Parathyroid adenoma (tissue), 2 donors: ENCODE results near the gene PHF13.

Experiments used
- H2AFZ ChIP-seq: fragments of 300-600 bp; sonication (generic); one replicate; pipeline ENCODE4 v1.7.0; 2017; ENCODE audit warnings: antibody characterized with exemption, mild to moderate bottlenecking
- H3K27ac ChIP-seq: fragments of 300-600 bp; sonication (generic); one replicate; pipeline ENCODE4 v1.7.0; 2017
- H3K27me3 ChIP-seq: fragments of 300-600 bp; sonication (generic); one replicate; pipeline ENCODE4 v1.7.0; 2017; ENCODE audit warnings: low read length; ENCODE audit not compliant: control insufficient read depth, insufficient read depth
- H3K36me3 ChIP-seq: fragments of 300-600 bp; sonication (generic); one replicate; pipeline ENCODE4 v1.7.0; 2017; ENCODE audit warnings: low read length; ENCODE audit not compliant: control insufficient read depth, insufficient read depth
- H3K4me1 ChIP-seq: fragments of 300-600 bp; sonication (generic); one replicate; pipeline ENCODE4 v1.7.0; 2017; ENCODE audit warnings: control low read depth
- H3K4me2 ChIP-seq: fragments of 300-600 bp; sonication (generic); one replicate; pipeline ENCODE4 v1.7.0; 2017; ENCODE audit warnings: low read length
- H3K4me3 ChIP-seq: fragments of 300-600 bp; sonication (generic); one replicate; pipeline ENCODE4 v1.7.0; 2017; ENCODE audit warnings: low read depth, low read length
- H3K79me2 ChIP-seq: fragments of 300-600 bp; sonication (generic); one replicate; pipeline ENCODE4 v1.7.0; 2017; ENCODE audit warnings: control low read depth
- H3K9ac ChIP-seq: fragments of 300-600 bp; sonication (generic); one replicate; pipeline ENCODE4 v1.7.0; 2017; ENCODE audit warnings: mild to moderate bottlenecking
- H3K9me3 ChIP-seq: fragments of 300-600 bp; sonication (generic); one replicate; pipeline ENCODE4 v1.7.0; 2017; ENCODE audit warnings: low read length; ENCODE audit not compliant: control insufficient read depth
- CTCF ChIP-seq: fragments of 300-600 bp; sonication (generic); IDR thresholded peaks from one replicate; pipeline ENCODE4 v1.7.0; 2017; ENCODE audit warnings: antibody characterized with exemption, mild to moderate bottlenecking
- donor health status: primary hyperparathyroidism.

PHF13 gene

GRCh38 chr1:6628971-6629479 lies 15.5 kb downstream of the PHF13 start:
- TF ChIP-seq CTCF = no peak
- Histone ChIP-seq H3K9ac (no peak overlapping the region), H3K4me2 (no peak overlapping the region), H3K27ac (no peak overlapping the region), H3K4me1 (peaks cover 6% of the 10 kb centered on the region), H3K27me3 (no peaks in the 10 kb centered on the region), H3K36me3 (no peaks in the 10 kb centered on the region), H2AFZ (no peak overlapping the region), H3K79me2 (peaks cover 20% of the 10 kb centered on the region), H3K4me3 (no peak overlapping the region), H3K9me3 (no peaks in the 10 kb centered on the region)

GRCh38 chr1:6630027-6630426 lies 16.5 kb downstream of the PHF13 start:
- H3K79me2 ChIP-seq = peaks cover 20% of the 10 kb centered on the region
- H3K4me2 ChIP-seq = no peak overlapping the region
- no peaks in the 10 kb centered on the region for H3K36me3 ChIP-seq
- no peaks in the 10 kb centered on the region for H3K27me3 ChIP-seq
- TF ChIP-seq CTCF = no peak
- H2AFZ ChIP-seq = no peak overlapping the region
- no peak overlapping the region for H3K9ac ChIP-seq
- H3K4me1 ChIP-seq = no peaks in the 10 kb centered on the region
- H3K9me3 ChIP-seq = no peaks in the 10 kb centered on the region
- no peak overlapping the region for H3K27ac ChIP-seq
- H3K4me3 ChIP-seq = no peak overlapping the region

DNA sequence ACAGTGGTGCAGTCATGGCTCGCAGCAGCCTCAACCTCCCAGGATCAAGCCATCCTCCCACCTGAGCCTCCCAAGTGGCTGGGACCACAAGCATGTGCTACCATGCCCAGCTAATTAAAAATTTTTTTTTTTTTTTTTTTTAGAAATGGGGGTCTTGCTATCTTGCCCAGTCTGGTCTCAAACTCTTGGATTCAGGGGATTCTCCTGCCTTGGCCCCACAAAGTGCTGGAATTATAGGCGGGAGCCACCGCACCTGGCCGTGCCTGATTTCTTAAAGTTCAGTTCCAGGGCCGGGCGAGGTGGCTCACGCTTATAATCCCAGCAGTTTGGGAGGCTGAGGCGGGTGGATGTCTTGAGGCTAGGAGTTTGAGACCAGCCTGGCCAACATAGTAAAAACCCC lies 17.5 kb downstream of the PHF13 start:
- Histone ChIP-seq H3K4me3 (no peak overlapping the region), H3K36me3 (no peaks in the 10 kb centered on the region), H3K27me3 (no peaks in the 10 kb centered on the region), H3K27ac (no peak overlapping the region), H2AFZ (no peak overlapping the region), H3K9ac (no peak overlapping the region), H3K4me2 (no peak overlapping the region), H3K79me2 (peaks cover 20% of the 10 kb centered on the region), H3K9me3 (no peaks in the 10 kb centered on the region), H3K4me1 (no peaks in the 10 kb centered on the region)
- TF ChIP-seq CTCF = no peak

GRCh38 chr1:6632588-6633514 lies 19.3 kb downstream of the PHF13 start:
- peaks cover 2% of the 10 kb centered on the region for H3K79me2 ChIP-seq
- TF ChIP-seq CTCF = no peak
- H3K27me3 ChIP-seq = no peaks in the 10 kb centered on the region
- H3K9me3 ChIP-seq = no peaks in the 10 kb centered on the region
- H2AFZ ChIP-seq = no peak overlapping the region
- H3K4me3 ChIP-seq = no peak overlapping the region
- no peak overlapping the region for H3K4me2 ChIP-seq
- H3K36me3 ChIP-seq = no peaks in the 10 kb centered on the region
- no peak overlapping the region for H3K9ac ChIP-seq
- no peak overlapping the region for H3K27ac ChIP-seq
- no peaks in the 10 kb centered on the region for H3K4me1 ChIP-seq
